Heart right ventricle (tissue), 16 donors: ENCODE data around the gene MPRIP. TPM values are rescaled to one million over a fixed set of nuclear protein-coding genes. Genes with fewer than 3 reads are reported as not detected.
A peak's percentile ranks its signal among the peaks of the same experiment; 100 is the strongest.
"Not testable (repeated sequence)": the region's sequence is repeated elsewhere in the genome, so short reads cannot be mapped to it uniquely, and the experiment has no call there.

Experiments used
- ATAC-seq, 8 donors: fragments of 200-7000 bp; cut with Tn5 transposase; one replicate each; pipeline ENCODE4 v1.9.1; 2020; ENCODE audit warnings: mild to moderate bottlenecking in 8 of 8, moderate library complexity in 8 of 8, moderate number of reproducible peaks in 1 of 8
- DNase-seq, 2 donors: peaks; one replicate each; pipeline ENCODE4 v3.0.0-alpha.2; 2020
- H3K27ac ChIP-seq, 10 donors: fragments of 200-600 bp; sonication (generic) in 2 of 10; one replicate each; pipeline versions ENCODE4 v1.5.0 to v1.8.0; 2020 to 2022; ENCODE audit warnings: mild to moderate bottlenecking in 3 of 10
- H3K27me3 ChIP-seq, 7 donors: fragments of 200-600 bp; one replicate each; pipeline ENCODE4 v1.8.0; 2021 to 2022; ENCODE audit warnings: mild to moderate bottlenecking in 2 of 7
- H3K36me3 ChIP-seq, 9 donors: fragments of 200-600 bp; sonication (generic) in 1 of 9; one replicate each; pipeline versions ENCODE4 v1.5.0 to v1.8.0; 2020 to 2022; ENCODE audit warnings: mild to moderate bottlenecking in 2 of 9
- H3K4me1 ChIP-seq, 9 donors: fragments of 200-600 bp; sonication (generic) in 1 of 9; one replicate each; pipeline versions ENCODE4 v1.5.0 to v1.8.0; 2020 to 2022; ENCODE audit warnings: mild to moderate bottlenecking in 4 of 9
- H3K4me3 ChIP-seq, 10 donors: fragments of 200-600 bp; sonication (generic) in 2 of 10; one replicate each; pipeline versions ENCODE4 v1.5.0 to v1.8.0; 2020 to 2022; ENCODE audit warnings: mild to moderate bottlenecking in 7 of 10, moderate library complexity in 2 of 10
- H3K9me3 ChIP-seq, 11 donors: fragments of 200-600 bp in 10 of 11; sonication (generic) in 2 of 11; one replicate each; pipeline versions ENCODE4 v1.5.0 to v1.8.0; 2013 to 2022; ENCODE audit warnings: mild to moderate bottlenecking in 2 of 11, control low read depth in 1 of 11, moderate library complexity in 1 of 11
- WGBS, 2 donors: extraction: QIAGEN DNeasy Blood & Tissue Kit; methylation state at CpG; one replicate each; pipeline ENCODE4 v1.1.7; 2013; ENCODE audit warnings: inconsistent platforms in 1 of 2; 5-methylcytosine and 5-hydroxymethylcytosine counted together
- intact Hi-C, 10 donors: fragments of 100-400 bp; cut with DNase I; formaldehyde crosslinking; loops; one replicate each; pipeline versions ENCODE4 v1.11.1 to v1.14.2; 2022
- polyA plus RNA-seq, 2 donors: library from polyadenylated mRNA; stranded (reverse); fragments of 200-250 nt; gene quantifications; one replicate each; pipeline ENCODE4 v1.2.3, GENCODE V29; 2013
- total RNA-seq, 10 donors: library from RNA; stranded (reverse); fragmentation: NEBNext Ultra II Directional in 3 of 10; extraction: Animal tissue kit (Norgen Biotek cat#: 25700) in 3 of 10; gene quantifications; one replicate each; pipeline versions ENCODE4 v1.2.1 to v1.2.4, GENCODE V29; 2021 to 2023
- TF ChIP-seq, protein P1 (sequence below), 9 donors: fragments of 200-600 bp; sonication (generic) in 2 of 9; IDR thresholded peaks; one replicate each; pipeline versions ENCODE4 v1.5.0 to v1.8.0; 2021 to 2022; ENCODE audit warnings: antibody characterized with exemption in 9 of 9, mild to moderate bottlenecking in 5 of 9, moderate library complexity in 1 of 9
- donor health status: Arrhythmogenic right ventricular cardiomyopathy.
- donor health status: ischemic (EF 13 %, LVEDD 7.1; RV severe dilation, severe dysfunction).
- donor health status: healthy with polysubstance abuse.
- donor health status: DM: no; HTN: yes; CAD: no.
- donor health status: DM: no; HTN: no; CAD: no.
- donor health status: ischemic (EF 25% LVEDD 6.9; RV normal size, moderate dysfunction).
- donor health status: ischemic (EF 25% LVEDD 5.7; RV mildly dilated, moderate dysfunction).
- donor health status: healthy.
- donor health status: DM: yes; HTN: yes; CAD: no.
- donor health status: Ischemic cardiomyopathy.
- donor health status: ischemic (EF 35%, LVEDD 5.7; RV mildly dilated, moderate dysfunction).
- donor health status: nonischemic (EF 11% LVEDD 7.7; RV severe dilation, severe dysfunction).
- donor health status: DM: yes; HTN: yes; CAD: no.
- donor health status: PGD.
- donor health status: ischemic (EF 29% LVEDD 5.4; RV normal size, mild dysfunction).
- donor health status: nonischemic (EF 23%, LVEDD 6.1; RV moderate dilation, normal function).

The MPRIP gene
- total and polyA plus RNA-seq, 12 donors = 225 to 409 (median 321) TPM

DNA sequence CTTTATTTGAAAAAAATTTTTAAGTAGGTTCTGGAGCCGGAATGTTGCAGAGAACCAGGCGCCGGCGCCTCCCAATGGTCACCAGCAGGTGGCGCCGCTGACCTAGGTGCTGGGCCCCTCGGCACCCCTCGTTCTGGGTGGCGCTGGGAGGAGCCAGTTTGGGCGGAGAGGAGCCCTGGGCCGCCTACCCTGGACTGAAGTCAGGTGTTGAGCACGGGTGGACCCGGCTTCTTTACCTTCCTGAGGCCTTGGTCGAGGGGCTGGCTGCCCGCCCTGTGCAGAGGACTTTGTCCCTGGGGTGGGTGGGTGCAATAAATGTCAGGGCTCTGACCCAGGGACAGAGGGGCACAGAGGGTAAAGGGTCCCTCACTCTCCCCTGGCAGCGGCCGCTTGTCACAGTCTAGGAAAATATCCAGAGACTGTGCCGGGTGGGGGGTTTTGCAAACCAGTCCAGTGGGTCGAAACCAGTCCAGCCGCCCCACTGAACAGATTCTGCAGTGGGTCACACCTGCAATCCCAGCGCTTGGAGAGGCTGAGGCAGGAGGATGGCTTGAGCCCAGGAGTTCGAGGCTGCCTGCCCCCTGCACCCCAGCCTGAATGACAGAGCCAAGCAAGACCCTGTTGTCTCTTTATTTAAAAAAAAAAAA lies 40.3 kb upstream of the MPRIP start:
- ATAC-seq = peak; percentile 82 to 93 (median 86)
- intact Hi-C loops = loop anchor here (2.0 to 10.0 kb wide), 15 partner anchors 113 to 643 kb away; partner anchors contain the start of genes FLCN (in 5 of the 10), PLD6 (in 2 of the 10) and NT5M (in 1 of the 10)
- DNase-seq = peak; percentile 70 to 83
- H3K4me1 ChIP-seq = peaks cover 0 to 13% (median 0%) of the 10 kb centered on the region in 9 donors
- H3K36me3 ChIP-seq = no peaks in the 10 kb centered on the region
- H3K4me3 ChIP-seq = peak overlapping the region in 1 of 10 donors; percentile 15
- TF ChIP-seq, protein P1, sequence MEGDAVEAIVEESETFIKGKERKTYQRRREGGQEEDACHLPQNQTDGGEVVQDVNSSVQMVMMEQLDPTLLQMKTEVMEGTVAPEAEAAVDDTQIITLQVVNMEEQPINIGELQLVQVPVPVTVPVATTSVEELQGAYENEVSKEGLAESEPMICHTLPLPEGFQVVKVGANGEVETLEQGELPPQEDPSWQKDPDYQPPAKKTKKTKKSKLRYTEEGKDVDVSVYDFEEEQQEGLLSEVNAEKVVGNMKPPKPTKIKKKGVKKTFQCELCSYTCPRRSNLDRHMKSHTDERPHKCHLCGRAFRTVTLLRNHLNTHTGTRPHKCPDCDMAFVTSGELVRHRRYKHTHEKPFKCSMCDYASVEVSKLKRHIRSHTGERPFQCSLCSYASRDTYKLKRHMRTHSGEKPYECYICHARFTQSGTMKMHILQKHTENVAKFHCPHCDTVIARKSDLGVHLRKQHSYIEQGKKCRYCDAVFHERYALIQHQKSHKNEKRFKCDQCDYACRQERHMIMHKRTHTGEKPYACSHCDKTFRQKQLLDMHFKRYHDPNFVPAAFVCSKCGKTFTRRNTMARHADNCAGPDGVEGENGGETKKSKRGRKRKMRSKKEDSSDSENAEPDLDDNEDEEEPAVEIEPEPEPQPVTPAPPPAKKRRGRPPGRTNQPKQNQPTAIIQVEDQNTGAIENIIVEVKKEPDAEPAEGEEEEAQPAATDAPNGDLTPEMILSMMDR (IDR thresholded peaks at IDR 0.05) = peak; percentile 95 to 99 (median 98)
- no peaks in the 10 kb centered on the region for H3K9me3 ChIP-seq
- 24 to 28% methylated on average over 20 to 22 of the region's 22 CpGs for WGBS, 2 donors
- no peak overlapping the region for H3K27ac ChIP-seq
- no peaks in the 10 kb centered on the region for H3K27me3 ChIP-seq

DNA sequence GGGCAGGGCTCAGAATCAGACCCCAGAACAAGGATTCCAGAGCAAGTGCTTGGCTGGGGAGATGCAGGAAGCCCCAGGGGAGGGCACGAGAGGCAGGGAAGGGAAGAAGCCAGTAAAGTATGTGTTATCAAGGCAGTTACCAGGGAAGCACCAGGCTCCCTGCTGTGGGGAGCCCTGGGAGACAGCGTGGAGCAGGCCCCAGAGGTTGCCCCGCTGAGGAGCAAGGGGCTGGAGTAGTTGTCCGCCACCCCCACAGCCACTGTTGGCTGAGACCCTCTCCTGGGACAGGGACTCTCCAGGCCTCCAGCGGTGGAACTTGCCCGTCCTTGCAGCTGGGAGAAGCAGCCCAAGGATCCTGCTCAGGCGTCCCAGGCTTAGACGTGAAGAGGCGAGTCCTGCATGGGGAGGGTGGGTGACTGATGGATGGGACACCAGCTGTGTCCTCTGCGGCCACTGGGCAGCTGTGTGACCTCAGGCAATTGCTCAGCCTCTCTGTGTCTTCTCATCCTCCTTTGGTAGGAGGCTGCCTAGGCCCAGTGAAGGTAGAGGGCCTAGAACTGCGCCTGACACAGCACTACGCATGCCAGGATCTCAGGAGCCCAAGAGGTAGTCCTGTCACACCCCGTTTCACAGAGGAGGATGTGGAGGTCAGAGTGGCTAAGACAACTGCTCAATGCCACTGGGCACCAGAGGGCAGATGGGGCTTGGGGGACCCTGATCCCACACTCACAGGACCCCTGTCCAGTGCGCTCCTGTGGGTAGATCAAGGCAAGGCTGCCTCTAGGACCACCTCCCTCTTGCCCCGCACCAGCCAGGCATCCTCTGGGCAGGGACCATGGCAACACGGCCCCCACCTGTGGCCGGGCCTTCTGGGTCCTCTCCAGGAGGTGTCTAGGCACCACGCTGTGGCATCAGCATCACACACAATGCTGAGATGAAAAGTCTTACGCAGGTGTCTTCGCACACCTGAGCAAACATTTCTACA lies 39.2 kb upstream of the MPRIP start:
- DNase-seq, H3K9me3 ChIP-seq, H3K27ac ChIP-seq, H3K27me3 ChIP-seq, H3K4me3 ChIP-seq, H3K36me3 ChIP-seq: not testable (repeated sequence)
- WGBS, 2 donors = 89 to 92% methylated on average over 20 of the region's 20 CpGs
- intact Hi-C loops = loop anchor here (2.0 to 10.0 kb wide), 14 partner anchors 112 to 642 kb away; partner anchors contain the start of genes FLCN (in 5 of the 10), PLD6 (in 2 of the 10) and NT5M (in 1 of the 10)
- H3K4me1 ChIP-seq = peaks cover 0 to 13% (median 0%) of the 10 kb centered on the region in 9 donors
- peak in 2 of 8 donors; percentile 12 to 32 for ATAC-seq

DNA sequence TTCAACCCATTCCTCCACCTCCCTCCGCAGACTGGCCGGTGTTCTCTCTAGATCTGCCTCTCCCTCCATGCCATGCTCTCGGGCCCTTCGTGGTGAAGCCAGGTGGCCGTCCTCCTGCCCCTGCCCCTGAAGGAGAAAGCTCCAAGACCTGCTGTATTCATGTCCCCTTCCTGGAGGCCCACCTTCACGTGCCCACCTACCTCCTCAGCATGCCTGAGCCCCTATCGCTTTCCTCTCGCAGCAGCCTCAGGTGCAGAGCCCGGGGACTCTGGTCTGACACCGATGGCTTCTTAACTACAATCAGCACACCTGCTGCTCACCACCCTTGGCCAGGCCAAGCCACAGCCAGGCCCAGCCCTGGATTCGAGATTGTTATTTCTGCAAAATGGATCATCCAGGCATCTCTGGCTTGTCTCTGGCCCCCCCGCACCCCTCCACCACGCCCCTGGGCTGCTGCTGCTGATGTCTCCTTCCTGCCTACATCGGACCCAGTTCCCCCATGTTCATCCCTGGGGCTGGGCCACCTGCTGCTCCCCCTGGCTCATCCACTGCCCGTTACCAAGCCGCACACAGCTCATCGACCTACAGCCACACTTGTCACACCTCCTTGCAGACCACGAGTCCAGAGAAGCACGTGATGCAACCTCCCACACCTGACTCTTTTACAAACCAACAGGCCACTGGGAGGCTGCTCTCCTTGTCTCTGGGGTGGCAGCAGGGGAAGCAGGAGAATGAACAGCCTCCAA lies 37.8 kb upstream of the MPRIP start:
- WGBS, 2 donors = 85 to 89% methylated on average over 19 of the region's 19 CpGs
- Histone ChIP-seq H3K4me1 (peaks cover 0 to 13% (median 0%) of the 10 kb centered on the region in 9 donors), H3K4me3 (no peak overlapping the region), H3K27me3 (no peaks in the 10 kb centered on the region), H3K36me3 (no peaks in the 10 kb centered on the region), H3K27ac (no peak overlapping the region), H3K9me3 (no peaks in the 10 kb centered on the region)
- TF ChIP-seq, protein P1 (IDR thresholded peaks at IDR 0.05) = no peak
- no peak for DNase-seq
- intact Hi-C loops = loop anchor here (5.0 to 10.0 kb wide), 13 partner anchors 110 to 640 kb away; partner anchors contain the start of genes FLCN (in 4 of the 10), PLD6 (in 2 of the 10) and NT5M (in 1 of the 10)
- ATAC-seq = no peak

DNA sequence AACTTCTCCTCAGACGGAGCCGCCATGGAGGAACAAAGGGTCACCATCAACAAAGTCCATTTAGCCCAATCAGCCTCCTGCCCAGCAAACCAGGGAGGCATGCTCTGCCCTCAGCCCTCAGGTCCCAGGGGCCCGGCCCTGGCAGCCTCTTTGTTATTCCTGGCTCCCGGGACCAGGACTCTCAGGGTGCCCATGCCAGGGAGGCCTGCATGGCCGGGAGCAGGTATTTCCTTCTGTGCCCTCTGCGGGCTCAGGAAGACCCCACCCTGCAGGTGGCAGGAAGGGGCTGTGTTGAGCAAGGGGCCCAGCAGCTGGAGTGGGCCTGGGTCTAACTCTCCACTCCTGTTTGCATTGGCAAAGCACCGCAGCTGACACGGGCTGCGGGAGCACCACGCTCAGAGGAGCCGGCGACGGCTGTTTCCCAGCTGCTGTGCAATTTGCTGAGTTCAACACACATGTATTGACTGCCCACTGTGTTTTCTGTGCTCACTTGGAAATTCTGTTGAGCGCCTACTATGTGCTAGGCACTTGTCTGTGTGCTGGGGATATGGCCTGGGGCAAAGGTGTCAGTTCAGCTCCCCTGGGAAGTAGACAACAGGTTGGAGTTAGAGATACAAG lies 37.2 kb upstream of the MPRIP start:
- not testable (repeated sequence) for DNase-seq

DNA sequence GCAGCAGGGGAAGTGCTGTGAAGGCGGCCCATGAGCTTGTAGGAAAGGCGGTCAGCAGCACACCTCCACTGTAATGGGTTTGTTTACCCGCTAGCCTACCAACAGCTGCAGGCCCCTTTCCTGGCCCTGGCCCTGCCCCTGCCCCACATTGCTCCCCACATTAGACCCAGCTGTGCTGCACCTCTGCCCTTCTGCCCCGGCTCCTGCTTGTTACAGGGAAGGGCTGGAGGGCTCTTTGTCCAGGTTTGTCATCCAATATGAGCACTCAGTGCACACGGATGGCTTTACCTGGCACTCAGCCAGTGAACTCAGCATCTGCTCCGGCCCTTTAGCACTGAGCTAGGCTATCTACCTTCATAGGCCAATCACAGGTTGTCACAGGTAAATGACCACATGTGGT lies 34.4 kb upstream of the MPRIP start:
- not testable (repeated sequence) for DNase-seq, H3K9me3 ChIP-seq, H3K4me3 ChIP-seq, H3K36me3 ChIP-seq, H3K4me1 ChIP-seq, H3K27ac ChIP-seq, H3K27me3 ChIP-seq, ATAC-seq
- 73 to 74% methylated on average over 3 of the region's 6 CpGs for WGBS, 2 donors
- intact Hi-C loops = loop anchor here in 8 of 10 donors (5.0 to 10.0 kb wide), 10 partner anchors 107 to 637 kb away; partner anchors contain the start of genes FLCN (in 3 of the 8) and PLD6 (in 2 of the 8)

More for the DNA sequence above, 37.2 kb upstream of the MPRIP start:
- 77 to 81% methylated on average over 12 to 13 of the region's 14 CpGs for WGBS, 2 donors
- H3K36me3 ChIP-seq, H3K27me3 ChIP-seq, H3K9me3 ChIP-seq, H3K27ac ChIP-seq, ATAC-seq, H3K4me3 ChIP-seq: not testable (repeated sequence)
- peaks cover 0 to 18% (median 0%) of the 10 kb centered on the region in 9 donors for H3K4me1 ChIP-seq
- intact Hi-C loops = loop anchor here (5.0 to 10.0 kb wide), 14 partner anchors 110 to 640 kb away; partner anchors contain the start of genes FLCN (in 4 of the 10), PLD6 (in 2 of the 10) and NT5M (in 1 of the 10)

DNA sequence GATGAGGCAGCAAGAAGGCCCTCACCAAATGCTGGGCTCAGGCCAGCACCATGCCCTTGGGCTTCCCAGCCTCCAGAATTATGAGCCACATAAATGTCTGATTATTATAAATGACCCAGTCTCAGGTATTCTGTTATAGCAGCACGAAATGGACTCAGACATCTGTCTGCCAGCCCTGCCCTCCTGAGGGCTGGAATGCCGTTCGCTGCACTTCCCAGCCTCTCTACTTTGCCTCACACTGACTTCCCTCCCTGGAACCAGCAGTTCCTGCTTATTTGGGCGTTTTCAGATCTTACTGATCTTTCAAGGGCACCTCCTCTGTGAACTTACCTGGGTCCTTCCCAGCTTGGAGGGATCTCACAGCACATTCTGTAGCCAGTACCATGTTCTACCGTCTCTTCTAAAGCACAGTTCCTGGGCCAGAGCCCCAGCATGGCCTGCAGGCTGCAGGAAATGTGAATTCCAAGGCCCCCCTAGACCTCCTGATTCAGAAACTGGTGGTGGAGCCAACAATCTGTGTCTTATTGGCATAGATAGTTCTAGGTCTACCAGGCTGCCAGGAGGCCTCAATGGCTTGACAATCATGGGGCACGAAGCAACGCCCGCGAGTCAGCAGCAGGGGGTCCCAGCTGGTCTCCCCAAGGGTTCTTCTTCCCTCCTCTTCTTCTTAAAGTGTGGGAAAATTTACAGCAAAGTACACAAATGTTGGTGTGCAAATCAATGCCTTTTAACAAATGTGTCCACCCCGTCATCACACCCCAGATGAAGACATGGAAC lies 33.4 kb upstream of the MPRIP start:
- H3K27ac ChIP-seq, ATAC-seq, DNase-seq, H3K4me3 ChIP-seq, H3K4me1 ChIP-seq, H3K9me3 ChIP-seq, H3K27me3 ChIP-seq, H3K36me3 ChIP-seq: not testable (repeated sequence)
- WGBS, 2 donors = 92 to 94% methylated on average over 9 to 10 of the region's 10 CpGs
- intact Hi-C loops = loop anchor here in 8 of 10 donors (5.0 to 10.0 kb wide), 10 partner anchors 106 to 636 kb away; partner anchors contain the start of genes FLCN (in 3 of the 8) and PLD6 (in 2 of the 8)
